PFSK-1 (cell line): ENCODE data around the gene TBRG4.

Experiments used
- FOXP2 ChIP-seq: optimal IDR thresholded peaks from 2 replicates; pipeline ENCODE3; 2011; ENCODE audit warnings: borderline replicate concordance, control low read depth, inconsistent platforms; ENCODE audit not compliant: insufficient read depth; ENCODE audit errors: extremely low read length, extremely low read depth
- POLR2AphosphoS5 ChIP-seq: IDR thresholded peaks from 2 replicates; pipeline ENCODE4 v1.6.1; 2012; ENCODE audit warnings: low read depth, mild to moderate bottlenecking, control low read depth, low read length, moderate library complexity
- REST ChIP-seq, 2 experiments: IDR thresholded peaks; 2 replicates each; pipeline versions ENCODE4 v1.6.1 to v1.8.0; 2011 to 2012; ENCODE audit warnings: low read depth in 2 of 2, low read length in 2 of 2, control low read depth in 1 of 2, inconsistent platforms in 1 of 2, mild to moderate bottlenecking in 1 of 2, moderate library complexity in 1 of 2; ENCODE audit not compliant: insufficient read depth in 1 of 2
- SIN3A ChIP-seq: IDR thresholded peaks from 2 replicates; pipeline ENCODE4 v1.6.1; 2012; ENCODE audit warnings: mild to moderate bottlenecking, low read length, moderate library complexity, borderline replicate concordance; ENCODE audit not compliant: insufficient read depth
- TAF1 ChIP-seq: IDR thresholded peaks from 2 replicates; pipeline ENCODE4 v1.6.1; 2012; ENCODE audit warnings: low read length, control low read depth, borderline replicate concordance; ENCODE audit not compliant: insufficient read depth

The TBRG4 gene

GRCh38 chr7:45155357-45155900 is 43.9 kb upstream of the TBRG4 start:
- TF ChIP-seq REST (IDR thresholded peaks at IDR 0.05; ENCODE audit: insufficient read depth in 1 of 2, low read depth in 2 of 2, low read length in 2 of 2) (no peak), POLR2AphosphoS5 (no peak), SIN3A (no peak), FOXP2 (no peak), TAF1 (no peak)

- TF ChIP-seq TAF1 (no peak), SIN3A (no peak), REST (IDR thresholded peaks at IDR 0.05; ENCODE audit: insufficient read depth in 1 of 2, low read depth in 2 of 2, low read length in 2 of 2) (no peak), FOXP2 (no peak), POLR2AphosphoS5 (no peak)
Measured at GRCh38 chr7:45153233-45153632, 41.7 kb upstream of the TBRG4 start.

GRCh38 chr7:45151967-45152366 is 40.5 kb upstream of the TBRG4 start:
- TF ChIP-seq FOXP2: no peak
- no peak for TF ChIP-seq SIN3A
- no peak for TF ChIP-seq REST (IDR thresholded peaks at IDR 0.05; ENCODE audit: insufficient read depth in 1 of 2, low read depth in 2 of 2, low read length in 2 of 2)
- TF ChIP-seq TAF1: no peak
- no peak for TF ChIP-seq POLR2AphosphoS5

GRCh38 chr7:45151131-45151684 is 39.7 kb upstream of the TBRG4 start:
- TF ChIP-seq TAF1: no peak
- no peak for TF ChIP-seq REST (IDR thresholded peaks at IDR 0.05; ENCODE audit: insufficient read depth in 1 of 2, low read depth in 2 of 2, low read length in 2 of 2)
- TF ChIP-seq POLR2AphosphoS5: no peak
- no peak for TF ChIP-seq FOXP2

- no peak for TF ChIP-seq SIN3A
- TF ChIP-seq FOXP2: no peak
- no peak for TF ChIP-seq POLR2AphosphoS5
- no peak for TF ChIP-seq TAF1
- TF ChIP-seq REST (IDR thresholded peaks at IDR 0.05; ENCODE audit: insufficient read depth in 1 of 2, low read depth in 2 of 2, low read length in 2 of 2): no peak
Measured at GRCh38 chr7:45150199-45150598, 38.7 kb upstream of the TBRG4 start.
